Measurements from ENCODE around the gene CAMTA1. TPM values are rescaled to one million over a fixed set of nuclear protein-coding genes. Genes with fewer than 3 reads are reported as not detected.

The CAMTA1 gene
- total RNA-seq, 2 experiments from 2014 or later = 43.3 to 46.0 TPM

GRCh38 chr1:6984986-6985385, 199.7 kb downstream of the CAMTA1 start:
- H3K36me3 Mint-ChIP-seq (ENCODE audit: low read depth) = no peaks in the 10 kb centered on the region
- ATAC-seq (no peak), DNase-seq (no peak)
- H3K27ac Mint-ChIP-seq = no peak overlapping the region
- no peaks in the 10 kb centered on the region for H3K4me1 Mint-ChIP-seq (ENCODE audit: low read depth)
- no peaks in the 10 kb centered on the region for H3K9me3 Mint-ChIP-seq (ENCODE audit: insufficient read depth)
- no peak overlapping the region for H3K4me3 Mint-ChIP-seq
- H3K27me3 Mint-ChIP-seq (ENCODE audit: low read depth) = peaks cover 3% of the 10 kb centered on the region
- ChIA-PET POLR2A (no interaction called here), CTCF (no interaction called here)

DNA sequence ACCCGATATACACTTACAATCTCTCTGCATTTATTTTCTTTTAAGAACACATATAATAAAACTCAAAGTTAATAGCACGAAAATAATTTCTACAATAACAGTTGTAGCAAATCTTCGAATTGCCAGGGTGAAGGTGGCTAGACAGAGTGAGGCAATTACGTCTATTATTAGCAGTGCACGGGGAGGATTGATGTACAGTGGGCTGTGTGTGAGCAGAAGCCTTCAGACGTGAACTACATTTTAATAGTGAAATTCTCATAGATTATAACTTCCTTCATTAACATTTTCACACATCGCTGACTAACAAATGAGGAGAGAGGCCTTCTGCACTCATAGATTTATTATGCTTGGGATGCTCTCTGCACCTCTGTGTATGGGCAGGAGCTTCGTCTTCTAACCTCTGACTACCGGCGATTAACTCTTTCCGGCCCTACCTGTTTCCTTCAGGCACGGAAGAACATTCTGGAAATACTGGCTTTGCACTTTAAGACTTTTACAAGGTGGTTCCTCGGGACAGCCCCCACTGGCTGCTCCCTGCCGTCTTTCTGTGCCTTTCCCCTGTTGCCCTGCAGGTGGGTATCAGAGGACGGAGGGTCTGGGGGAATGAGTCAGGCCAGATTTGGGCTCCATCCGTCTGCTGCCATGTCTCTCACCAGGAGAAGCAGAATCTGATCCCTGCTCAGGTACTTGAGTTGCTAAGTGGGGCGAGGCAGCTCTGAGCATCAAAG, 200.5 kb downstream of the CAMTA1 start:
- H3K4me1 Mint-ChIP-seq (ENCODE audit: low read depth) = no peaks in the 10 kb centered on the region
- H3K4me3 Mint-ChIP-seq = no peak overlapping the region
- ATAC-seq (no peak), DNase-seq (no peak)
- peaks cover 6% of the 10 kb centered on the region for H3K27me3 Mint-ChIP-seq (ENCODE audit: low read depth)
- no peaks in the 10 kb centered on the region for H3K36me3 Mint-ChIP-seq (ENCODE audit: low read depth)
- CTCF ChIA-PET = no interaction called here
- no peaks in the 10 kb centered on the region for H3K9me3 Mint-ChIP-seq (ENCODE audit: insufficient read depth)
- POLR2A ChIA-PET = no interaction called here
- no peak overlapping the region for H3K27ac Mint-ChIP-seq

DNA sequence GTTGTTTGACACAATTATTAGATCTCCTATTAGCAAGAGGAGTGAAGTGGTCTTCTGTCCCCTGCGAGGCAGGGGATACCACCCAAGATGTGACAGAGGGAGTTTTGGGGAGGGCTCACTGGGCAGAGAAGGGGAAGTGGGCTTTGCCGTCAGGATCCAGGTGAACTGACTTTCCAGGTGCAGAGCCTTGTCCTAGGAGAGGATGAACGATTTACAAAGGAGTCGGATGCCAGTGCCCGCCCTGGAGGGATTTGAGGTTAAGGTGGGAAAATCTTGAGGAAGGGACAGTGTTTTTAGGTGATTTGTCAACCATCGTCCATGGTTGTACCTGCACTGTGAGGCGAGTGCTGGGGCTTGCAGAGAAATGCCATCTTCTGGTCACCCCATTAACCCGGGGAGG, 201.0 kb downstream of the CAMTA1 start:
- H3K27ac Mint-ChIP-seq = no peak overlapping the region
- H3K4me1 Mint-ChIP-seq (ENCODE audit: low read depth) = no peaks in the 10 kb centered on the region
- ATAC-seq (no peak), DNase-seq (no peak)
- no peaks in the 10 kb centered on the region for H3K9me3 Mint-ChIP-seq (ENCODE audit: insufficient read depth)
- ChIA-PET CTCF (no interaction called here), POLR2A (no interaction called here)
- H3K4me3 Mint-ChIP-seq = no peak overlapping the region
- H3K27me3 Mint-ChIP-seq (ENCODE audit: low read depth) = peaks cover 9% of the 10 kb centered on the region
- H3K36me3 Mint-ChIP-seq (ENCODE audit: low read depth) = no peaks in the 10 kb centered on the region

DNA sequence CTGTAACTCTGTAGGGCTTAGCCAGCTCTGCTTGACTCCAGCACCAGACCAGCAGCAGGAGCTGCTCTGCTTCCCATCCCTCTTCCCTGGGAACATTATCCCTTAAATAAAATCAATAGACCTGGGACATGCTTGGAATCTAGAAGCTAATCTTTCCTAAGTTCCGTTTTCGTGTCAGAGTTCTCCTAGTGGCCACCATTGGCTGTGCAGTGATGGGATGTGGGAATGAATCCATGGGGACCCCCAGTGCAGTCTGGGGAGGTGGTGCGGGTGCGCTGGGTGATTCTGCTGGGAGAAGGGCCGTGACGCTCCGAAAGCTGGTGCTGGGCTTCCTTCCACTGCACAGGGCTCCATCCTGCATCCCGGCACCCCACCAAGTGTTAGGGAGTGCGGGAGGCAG, 202.7 kb downstream of the CAMTA1 start:
- ChIA-PET CTCF (no interaction called here), POLR2A (no interaction called here)
- DNase-seq (no peak), ATAC-seq (no peak)
- Mint-ChIP-seq H3K4me1 (ENCODE audit: low read depth) (no peaks in the 10 kb centered on the region), H3K27ac (no peak overlapping the region), H3K4me3 (no peak overlapping the region), H3K36me3 (ENCODE audit: low read depth) (no peaks in the 10 kb centered on the region), H3K27me3 (ENCODE audit: low read depth) (peaks cover 14% of the 10 kb centered on the region), H3K9me3 (ENCODE audit: insufficient read depth) (no peaks in the 10 kb centered on the region)

GRCh38 chr1:6988796-6989195, 203.5 kb downstream of the CAMTA1 start:
- no peaks in the 10 kb centered on the region for H3K36me3 Mint-ChIP-seq (ENCODE audit: low read depth)
- ATAC-seq (no peak), DNase-seq (no peak)
- H3K9me3 Mint-ChIP-seq (ENCODE audit: insufficient read depth) = no peaks in the 10 kb centered on the region
- no peaks in the 10 kb centered on the region for H3K4me1 Mint-ChIP-seq (ENCODE audit: low read depth)
- POLR2A ChIA-PET = no interaction called here
- CTCF ChIA-PET = no interaction called here
- H3K27ac Mint-ChIP-seq = no peak overlapping the region
- H3K27me3 Mint-ChIP-seq (ENCODE audit: low read depth) = peaks cover 19% of the 10 kb centered on the region
- H3K4me3 Mint-ChIP-seq = no peak overlapping the region

DNA sequence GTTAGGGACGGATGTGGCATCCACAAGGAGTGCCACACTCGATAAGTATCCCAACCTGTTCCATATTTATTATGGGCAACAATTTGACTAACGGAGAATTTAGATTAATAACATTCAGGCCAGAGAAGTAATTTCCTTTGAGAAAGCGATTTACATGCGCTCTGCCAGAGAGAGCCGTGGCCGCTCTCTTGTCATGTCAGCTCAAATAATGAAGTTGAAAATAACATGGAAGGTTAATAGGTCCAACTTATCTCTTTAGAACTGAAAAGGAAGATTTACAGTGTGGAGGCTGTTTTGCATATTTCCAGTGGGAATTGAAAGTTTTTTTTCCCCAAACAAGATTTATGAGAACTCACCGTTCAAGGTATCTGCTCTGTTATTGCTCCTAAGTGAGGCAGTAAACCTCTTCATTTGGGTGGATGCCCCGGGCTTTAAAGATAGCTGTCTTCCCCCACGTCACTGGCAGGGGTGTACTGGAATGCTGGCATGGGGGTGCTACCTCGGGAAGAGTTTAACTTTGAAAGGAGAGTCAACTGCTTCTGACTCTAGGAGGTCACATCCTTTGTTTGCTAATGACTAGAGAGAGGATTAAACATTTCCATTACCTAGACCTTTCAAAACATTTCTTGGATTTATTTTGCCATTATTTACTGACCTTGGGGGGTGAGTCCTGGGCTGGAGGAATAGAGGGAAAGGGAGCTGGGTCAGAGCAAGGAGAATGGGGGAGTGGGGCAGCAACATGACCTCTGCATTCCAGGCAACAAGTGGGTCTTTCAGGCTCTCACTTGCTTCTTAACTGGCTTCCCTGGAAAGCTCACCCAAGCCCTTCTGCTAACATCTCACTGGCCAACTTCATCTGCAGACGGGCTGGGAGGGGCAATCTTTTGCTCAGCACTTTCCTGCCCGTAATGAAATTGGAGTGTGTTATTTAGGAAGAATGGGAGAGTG, 204.2 kb downstream of the CAMTA1 start:
- Mint-ChIP-seq H3K4me1 (ENCODE audit: low read depth) (no peaks in the 10 kb centered on the region), H3K9me3 (ENCODE audit: insufficient read depth) (no peaks in the 10 kb centered on the region), H3K27ac (no peak overlapping the region), H3K36me3 (ENCODE audit: low read depth) (no peaks in the 10 kb centered on the region), H3K4me3 (no peak overlapping the region), H3K27me3 (ENCODE audit: low read depth) (peaks cover 24% of the 10 kb centered on the region)
- ChIA-PET POLR2A (no interaction called here), CTCF (no interaction called here)
- DNase-seq = no peak
- ATAC-seq = no peak

GRCh38 chr1:6991266-6991665, 206.0 kb downstream of the CAMTA1 start:
- peaks cover 2% of the 10 kb centered on the region for H3K4me1 Mint-ChIP-seq (ENCODE audit: low read depth)
- CTCF ChIA-PET = no interaction called here

DNA sequence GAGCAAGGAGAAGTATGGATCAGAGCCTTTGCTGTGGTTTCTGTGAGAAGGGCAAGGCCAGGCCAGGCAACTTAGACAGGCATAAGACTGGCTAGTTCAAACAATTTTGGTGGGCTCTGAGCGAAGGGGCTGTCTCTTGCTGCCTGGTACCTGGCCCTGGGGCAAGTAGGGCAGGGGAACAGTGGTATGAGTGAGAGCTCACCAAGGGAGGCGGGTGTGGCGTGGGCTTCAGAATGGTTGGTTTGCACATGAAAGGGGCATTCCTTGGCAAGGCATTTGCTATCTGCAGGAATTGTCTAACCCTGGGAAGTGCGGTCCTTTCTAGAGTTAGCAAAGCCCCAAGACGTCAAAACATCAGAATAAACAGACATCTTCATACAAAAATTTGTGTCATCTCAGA, 210.5 kb downstream of the CAMTA1 start:
- Mint-ChIP-seq H3K4me1 (ENCODE audit: low read depth) (peaks cover 12% of the 10 kb centered on the region), H3K27me3 (ENCODE audit: low read depth) (peaks cover 22% of the 10 kb centered on the region), H3K4me3 (no peak overlapping the region), H3K9me3 (ENCODE audit: insufficient read depth) (no peaks in the 10 kb centered on the region), H3K36me3 (ENCODE audit: low read depth) (no peaks in the 10 kb centered on the region), H3K27ac (no peak overlapping the region)
- POLR2A ChIA-PET = no interaction called here
- ATAC-seq = no peak
- no peak for DNase-seq
- CTCF ChIA-PET = no interaction called here

More at GRCh38 chr1:6991266-6991665, 206.0 kb downstream of the CAMTA1 start:
- DNase-seq (no peak), ATAC-seq (no peak)
- peaks cover 25% of the 10 kb centered on the region for H3K27me3 Mint-ChIP-seq (ENCODE audit: low read depth)
- POLR2A ChIA-PET = no interaction called here
- H3K9me3 Mint-ChIP-seq (ENCODE audit: insufficient read depth) = no peaks in the 10 kb centered on the region
- H3K36me3 Mint-ChIP-seq (ENCODE audit: low read depth) = no peaks in the 10 kb centered on the region
- no peak overlapping the region for H3K4me3 Mint-ChIP-seq
- H3K27ac Mint-ChIP-seq = no peak overlapping the region

GRCh38 chr1:6996371-6996770, 211.1 kb downstream of the CAMTA1 start:
- CTCF ChIA-PET = no interaction called here
- no peak overlapping the region for H3K4me3 Mint-ChIP-seq
- H3K36me3 Mint-ChIP-seq (ENCODE audit: low read depth) = no peaks in the 10 kb centered on the region
- H3K4me1 Mint-ChIP-seq (ENCODE audit: low read depth) = peaks cover 12% of the 10 kb centered on the region
- H3K9me3 Mint-ChIP-seq (ENCODE audit: insufficient read depth) = no peaks in the 10 kb centered on the region
- H3K27me3 Mint-ChIP-seq (ENCODE audit: low read depth) = peaks cover 18% of the 10 kb centered on the region
- no peak for ATAC-seq
- H3K27ac Mint-ChIP-seq = no peak overlapping the region
- no peak for DNase-seq
- POLR2A ChIA-PET = no interaction called here

DNA sequence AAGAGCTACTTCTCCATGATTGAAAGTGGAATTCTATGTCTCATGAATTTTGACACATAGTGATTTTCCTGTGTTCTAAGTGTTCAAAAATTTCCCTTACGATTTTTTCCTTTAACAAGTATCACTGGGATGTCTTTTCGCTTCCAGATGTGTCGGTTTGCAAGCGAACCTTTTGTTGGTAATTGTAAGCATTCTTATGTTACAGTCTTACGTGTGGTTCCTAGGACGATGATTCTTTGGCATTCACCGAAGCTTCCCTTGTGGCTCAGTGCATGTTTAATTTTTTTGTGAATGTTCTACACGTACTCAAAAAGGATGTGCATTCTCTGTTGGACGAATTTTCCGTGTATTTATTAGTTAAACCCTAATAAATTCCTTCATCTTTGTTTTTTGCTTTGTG, 211.6 kb downstream of the CAMTA1 start:
- H3K27ac Mint-ChIP-seq = no peak overlapping the region
- ChIA-PET POLR2A (no interaction called here), CTCF (no interaction called here)
- no peak for ATAC-seq
- no peaks in the 10 kb centered on the region for H3K36me3 Mint-ChIP-seq (ENCODE audit: low read depth)
- H3K9me3 Mint-ChIP-seq (ENCODE audit: insufficient read depth) = no peaks in the 10 kb centered on the region
- peaks cover 12% of the 10 kb centered on the region for H3K4me1 Mint-ChIP-seq (ENCODE audit: low read depth)
- no peak for DNase-seq
- H3K27me3 Mint-ChIP-seq (ENCODE audit: low read depth) = peaks cover 18% of the 10 kb centered on the region
- no peak overlapping the region for H3K4me3 Mint-ChIP-seq

GRCh38 chr1:6998267-6998666, 213.0 kb downstream of the CAMTA1 start:
- no peak for DNase-seq
- H3K27me3 Mint-ChIP-seq (ENCODE audit: low read depth) = peaks cover 13% of the 10 kb centered on the region
- no peaks in the 10 kb centered on the region for H3K36me3 Mint-ChIP-seq (ENCODE audit: low read depth)

GRCh38 chr1:6999826-7000225, 214.6 kb downstream of the CAMTA1 start:
- POLR2A ChIA-PET = no interaction called here
- H3K27ac Mint-ChIP-seq = no peak overlapping the region

More at GRCh38 chr1:6998267-6998666, 213.0 kb downstream of the CAMTA1 start:
- ChIA-PET CTCF (no interaction called here), POLR2A (no interaction called here)
- ATAC-seq = no peak
- Mint-ChIP-seq H3K4me1 (ENCODE audit: low read depth) (peaks cover 12% of the 10 kb centered on the region), H3K9me3 (ENCODE audit: insufficient read depth) (no peaks in the 10 kb centered on the region), H3K4me3 (no peak overlapping the region), H3K27ac (no peak overlapping the region)

More at GRCh38 chr1:6999826-7000225, 214.6 kb downstream of the CAMTA1 start:
- ATAC-seq (no peak), DNase-seq (no peak)
- Mint-ChIP-seq H3K27me3 (ENCODE audit: low read depth) (peaks cover 4% of the 10 kb centered on the region), H3K9me3 (ENCODE audit: insufficient read depth) (no peaks in the 10 kb centered on the region), H3K36me3 (ENCODE audit: low read depth) (no peaks in the 10 kb centered on the region), H3K4me3 (no peak overlapping the region), H3K4me1 (ENCODE audit: low read depth) (peaks cover 12% of the 10 kb centered on the region)
- CTCF ChIA-PET = no interaction called here
